T-cell (primary cell): ENCODE measurements around the gene FDX2. TPM values are rescaled to one million over a fixed set of nuclear protein-coding genes. Genes with fewer than 3 reads are reported as not detected.

Experiments used
- ATAC-seq, 4 experiments: fragments of 200-7000 bp in 3 of 4; fragments of 150-1000 bp in 1 of 4; cut with Tn5 transposase; replicated peaks in 1 of 4; 1 replicate in 3 of 4; 2 replicates in 1 of 4; pipeline ENCODE4 v1.10.0; 2021; ENCODE audit warnings: moderate library complexity in 3 of 4, mild to moderate bottlenecking in 2 of 4, moderate number of reproducible peaks in 1 of 4
- CTCF ChIA-PET, 2 donors: fragments of 300-600 bp; sonication (Branson Sonifier 250); formaldehyde crosslinking; loops; one replicate each; lab custom pipeline; 2022; ENCODE audit warnings: antibody characterized with exemption in 2 of 2; lab: Charles Lee
- POLR2A ChIA-PET, 2 donors: fragments of 300-600 bp; sonication (Branson Sonifier 250); formaldehyde crosslinking; loops; one replicate each; lab custom pipeline; 2022; ENCODE audit warnings: antibody characterized with exemption in 2 of 2; lab: Charles Lee
- DNase-seq, 35 experiments: peaks; one replicate each; pipeline versions ENCODE4 v3.0.0 to v3.0.0-alpha.2; 2013 to 2023
- H3K27ac ChIP-seq: one replicate; pipeline ENCODE4 v1.5.1; 2013; ENCODE audit warnings: low read length
- H3K27me3 ChIP-seq, 2 experiments: replicated peaks in 1 of 2; 1 replicate in 1 of 2; 2 replicates in 1 of 2; pipeline versions ENCODE4 v1.6.1 to v1.7.0; 2013; ENCODE audit warnings: low read length in 1 of 2, mixed read lengths in 1 of 2; ENCODE audit not compliant: control insufficient read depth in 2 of 2, insufficient read depth in 2 of 2; ENCODE audit errors: extremely low read depth in 1 of 2
- H3K36me3 ChIP-seq, 2 donors: 1 replicate in 1 of 2; 2 replicates in 1 of 2; pipeline versions ENCODE4 v1.6.1 to v1.7.0; 2013; ENCODE audit warnings: low read length in 1 of 2; ENCODE audit not compliant: control insufficient read depth in 2 of 2, insufficient read depth in 1 of 2; ENCODE audit errors: extremely low read depth in 1 of 2
- H3K4me1 ChIP-seq, 2 experiments: 1 replicate in 1 of 2; 2 replicates in 1 of 2; pipeline versions ENCODE4 v1.6.1 to v1.7.0; 2013; ENCODE audit warnings: low read length in 2 of 2, mixed read lengths in 1 of 2; ENCODE audit not compliant: insufficient read depth in 2 of 2, control insufficient read depth in 1 of 2; ENCODE audit errors: extremely low read depth in 1 of 2
- H3K4me3 ChIP-seq, 2 donors: 1 replicate in 1 of 2; 2 replicates in 1 of 2; pipeline versions ENCODE4 v1.5.1 to v1.7.0; 2013; ENCODE audit warnings: mild to moderate bottlenecking in 2 of 2, low read length in 1 of 2, moderate library complexity in 1 of 2; ENCODE audit not compliant: control insufficient read depth in 1 of 2; ENCODE audit errors: extremely low read depth in 1 of 2
- H3K9me3 ChIP-seq: 2 replicates; pipeline ENCODE4 v1.7.0; 2013
- H3K27ac Mint-ChIP-seq, 2 donors: one replicate each; pipeline ENCODE4 v1.8.0; 2020 to 2021; ENCODE audit warnings: mild to moderate bottlenecking in 2 of 2, mixed read lengths in 2 of 2
- H3K27me3 Mint-ChIP-seq, 2 donors: one replicate each; pipeline ENCODE4 v1.8.0; 2021 to 2022; ENCODE audit warnings: mixed read lengths in 2 of 2
- H3K36me3 Mint-ChIP-seq: one replicate; pipeline ENCODE4 v1.8.0; 2021; ENCODE audit warnings: mixed read lengths
- H3K4me1 Mint-ChIP-seq, 3 donors: one replicate each; pipeline ENCODE4 v1.8.0; 2020 to 2022; ENCODE audit warnings: mixed read lengths in 3 of 3, mild to moderate bottlenecking in 1 of 3
- H3K4me3 Mint-ChIP-seq, 3 donors: one replicate each; pipeline ENCODE4 v1.8.0; 2020 to 2022; ENCODE audit warnings: mild to moderate bottlenecking in 3 of 3, mixed read lengths in 3 of 3, moderate library complexity in 3 of 3
- H3K9me3 Mint-ChIP-seq, 3 donors: one replicate each; pipeline ENCODE4 v1.8.0; 2020 to 2022; ENCODE audit warnings: mixed read lengths in 3 of 3
- WGBS: methylation state at CpG from one replicate; pipeline ENCODE4 v1.1.5; 2013; ENCODE audit warnings: missing lambda C conversion rate; ENCODE audit not compliant: insufficient coverage; 5-methylcytosine and 5-hydroxymethylcytosine counted together
- total RNA-seq, 35 experiments: library from RNA in 6 of 35; stranded (reverse) in 6 of 35; fragments of 120-200 nt in 1 of 35; gene quantifications; one replicate each; pipeline versions ENCODE4 v1.2.1 to v1.2.4 and lab custom pipeline; 2013 to 2026

The FDX2 gene
- total RNA-seq, 5 donors from 2014 or later (not counting 1 experiment from before 2014, with no cell fraction given): 5.7 to 16.8 (median 11.4) TPM

DNA sequence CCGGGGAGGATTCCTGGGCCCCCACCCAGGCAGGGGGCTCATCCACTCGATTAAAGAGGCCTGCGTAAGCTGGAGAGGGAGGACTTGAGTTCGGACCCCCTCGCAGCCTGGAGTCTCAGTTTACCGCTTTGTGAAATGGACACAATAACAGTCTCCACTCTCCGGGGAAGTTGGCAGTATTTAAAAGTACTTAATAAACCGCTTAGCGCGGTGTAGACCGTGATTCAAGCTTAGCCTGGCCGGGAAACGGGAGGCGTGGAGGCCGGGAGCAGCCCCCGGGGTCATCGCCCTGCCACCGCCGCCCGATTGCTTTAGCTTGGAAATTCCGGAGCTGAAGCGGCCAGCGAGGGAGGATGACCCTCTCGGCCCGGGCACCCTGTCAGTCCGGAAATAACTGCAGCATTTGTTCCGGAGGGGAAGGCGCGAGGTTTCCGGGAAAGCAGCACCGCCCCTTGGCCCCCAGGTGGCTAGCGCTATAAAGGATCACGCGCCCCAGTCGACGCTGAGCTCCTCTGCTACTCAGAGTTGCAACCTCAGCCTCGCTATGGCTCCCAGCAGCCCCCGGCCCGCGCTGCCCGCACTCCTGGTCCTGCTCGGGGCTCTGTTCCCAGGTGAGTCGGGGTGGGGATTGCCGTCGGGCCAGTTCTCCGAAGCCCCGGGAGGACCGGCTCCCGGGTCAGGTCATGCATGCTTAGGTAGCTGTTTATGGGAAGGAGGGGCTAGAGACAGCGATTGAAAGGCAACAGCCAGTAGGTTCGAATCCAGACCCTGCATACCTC lies 45.0 kb downstream of the FDX2 start, which contains the start of gene ICAM1:
TSS of gene ICAM1 (plus strand) at position 505 of the 779 bp plus-strand sequence. CDS start at position 545, 40 bp downstream.
- no peaks in the 10 kb centered on the region for H3K9me3 Mint-ChIP-seq
- peaks cover 0 to 11% of the 10 kb centered on the region in 2 donors for H3K36me3 ChIP-seq
- H3K4me3 ChIP-seq: peak within 1 kb of the TSS; percentile 60 to 81
- ChIA-PET POLR2A (interaction anchor here in 1 of 2 donors (0.5 to 1.3 kb wide), 5 partner anchors 10 to 157 kb away, joined by 3 to 9 read pairs (median 4); no protein-coding TSS in a partner anchor), CTCF (interaction anchor here (0.5 to 4.7 kb wide), 21 partner anchors 9 to 536 kb away, joined by 3 to 75 read pairs (median 6); partner anchors contain the start of genes ICAM5 (in 1 of the 2), MRPL4 (in 1 of the 2), RAVER1 (in 1 of the 2) and TYK2 (in 1 of the 2))
- H3K9me3 ChIP-seq: no peaks in the 10 kb centered on the region
- H3K27me3 ChIP-seq: no peaks in the 10 kb centered on the region
- peak within 1 kb of the TSS; percentile 94 for H3K27ac ChIP-seq
- H3K27me3 Mint-ChIP-seq: no peaks in the 10 kb centered on the region
- H3K4me3 Mint-ChIP-seq: peak within 1 kb of the TSS; percentile 81 to 84 (median 81)
- peaks cover 3 to 36% of the 10 kb centered on the region in 2 experiments for H3K4me1 ChIP-seq
- peak within 1 kb of the TSS; percentile 82 to 87 for H3K27ac Mint-ChIP-seq
- H3K4me1 Mint-ChIP-seq: peaks cover 22 to 33% (median 27%) of the 10 kb centered on the region in 3 donors
- DNase-seq (peak in 34 of 35 experiments; percentile 46 to 84 (median 64)), ATAC-seq (peak; percentile 64 to 73 (median 69))
- under 1% methylated on average over 48 of the region's 51 CpGs for WGBS
- H3K36me3 Mint-ChIP-seq: peaks cover 7% of the 10 kb centered on the region

DNA sequence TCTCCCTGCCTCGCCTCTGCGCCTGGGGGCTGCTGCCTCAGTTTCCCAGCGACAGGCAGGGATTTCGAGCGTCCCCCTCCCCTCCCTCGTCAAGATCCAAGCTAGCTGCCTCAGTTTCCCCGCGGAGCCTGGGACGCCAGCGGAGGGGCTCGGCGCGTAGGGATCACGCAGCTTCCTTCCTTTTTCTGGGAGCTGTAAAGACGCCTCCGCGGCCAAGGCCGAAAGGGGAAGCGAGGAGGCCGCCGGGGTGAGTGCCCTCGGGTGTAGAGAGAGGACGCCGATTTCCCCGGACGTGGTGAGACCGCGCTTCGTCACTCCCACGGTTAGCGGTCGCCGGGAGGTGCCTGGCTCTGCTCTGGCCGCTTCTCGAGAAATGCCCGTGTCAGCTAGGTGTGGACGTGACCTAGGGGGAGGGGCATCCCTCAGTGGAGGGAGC lies 45.6 kb downstream of the FDX2 start:
- peaks cover 22 to 33% (median 27%) of the 10 kb centered on the region in 3 donors for H3K4me1 Mint-ChIP-seq
- Histone ChIP-seq H3K4me1 (peaks cover 3 to 36% of the 10 kb centered on the region in 2 experiments), H3K9me3 (no peaks in the 10 kb centered on the region), H3K4me3 (peak overlapping the region; percentile 60 to 81), H3K27me3 (no peaks in the 10 kb centered on the region), H3K27ac (peak overlapping the region; percentile 94), H3K36me3 (peaks cover 0 to 8% of the 10 kb centered on the region in 2 donors)
- POLR2A ChIA-PET: no interaction called here
- H3K36me3 Mint-ChIP-seq: peaks cover 7% of the 10 kb centered on the region
- WGBS: under 1% methylated on average over 32 of the region's 37 CpGs
- no peaks in the 10 kb centered on the region for H3K9me3 Mint-ChIP-seq
- CTCF ChIA-PET: interaction anchor here (0.9 to 4.7 kb wide), 11 partner anchors 10 to 142 kb away, joined by 4 to 75 read pairs (median 8); partner anchors contain the start of genes ICAM5 (in 1 of the 2), RAVER1 (in 1 of the 2) and TYK2 (in 1 of the 2)
- peak in 34 of 35 experiments; percentile 37 to 81 (median 61) for DNase-seq
- ATAC-seq: peak; percentile 41 to 66 (median 58)
- peak overlapping the region; percentile 82 to 87 for H3K27ac Mint-ChIP-seq
- H3K4me3 Mint-ChIP-seq: peak overlapping the region; percentile 81 to 84 (median 81)
- no peaks in the 10 kb centered on the region for H3K27me3 Mint-ChIP-seq

DNA sequence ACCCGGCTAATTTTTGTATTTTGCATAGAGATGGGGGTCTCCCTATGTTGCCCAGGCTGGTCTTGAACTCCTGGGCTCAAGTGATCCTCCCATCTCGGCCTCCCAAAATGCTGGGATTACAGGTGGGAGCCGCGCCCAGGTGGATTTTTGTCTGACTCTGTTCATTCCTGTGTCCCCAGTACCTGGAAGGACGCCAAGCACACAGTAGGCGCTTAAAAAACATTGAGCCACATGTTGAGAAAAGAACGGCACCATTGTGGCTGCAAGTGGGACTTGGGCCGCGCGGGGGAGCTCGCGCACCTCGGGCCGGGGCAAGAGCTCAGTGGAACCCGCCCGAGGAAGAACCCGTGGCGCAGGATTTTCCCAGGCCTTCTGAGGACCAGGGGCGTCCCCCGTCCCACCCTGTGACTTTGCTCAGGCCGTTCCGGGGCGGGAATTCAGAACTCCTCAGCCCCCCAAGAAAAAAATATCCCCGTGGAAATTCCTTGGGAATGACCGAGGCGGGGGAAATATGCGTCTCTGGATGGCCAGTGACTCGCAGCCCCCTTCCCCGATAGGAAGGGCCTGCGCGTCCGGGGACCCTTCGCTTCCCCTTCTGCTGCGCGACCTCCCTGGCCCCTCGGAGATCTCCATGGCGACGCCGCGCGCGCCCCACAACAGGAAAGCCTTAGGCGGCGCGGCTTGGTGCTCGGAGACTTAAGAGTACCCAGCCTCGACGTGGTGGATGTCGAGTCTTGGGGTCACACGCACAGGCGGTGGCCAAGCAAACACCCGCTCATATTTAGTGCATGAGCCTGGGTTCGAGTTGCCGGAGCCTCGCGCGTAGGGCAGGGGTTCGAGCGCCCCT lies 46.3 kb downstream of the FDX2 start:
- Histone ChIP-seq H3K4me1 (peaks cover 3 to 36% of the 10 kb centered on the region in 2 experiments), H3K4me3 (peak overlapping the region; percentile 60 to 81), H3K36me3 (peaks cover 0 to 1% of the 10 kb centered on the region in 2 donors), H3K9me3 (no peaks in the 10 kb centered on the region), H3K27me3 (no peaks in the 10 kb centered on the region), H3K27ac (peak overlapping the region; percentile 94)
- ATAC-seq (peak; percentile 67 to 74 (median 70)), DNase-seq (peak; percentile 60 to 92 (median 82))
- H3K9me3 Mint-ChIP-seq: no peaks in the 10 kb centered on the region
- H3K27me3 Mint-ChIP-seq: no peaks in the 10 kb centered on the region
- ChIA-PET CTCF (interaction anchor here (0.6 to 4.7 kb wide), 13 partner anchors 9 to 826 kb away, joined by 3 to 75 read pairs (median 6); partner anchors contain the start of gene TYK2 (in 1 of the 2)), POLR2A (interaction anchor here in 1 of 2 donors (0.6 to 1.0 kb wide), 2 partner anchors 9 to 411 kb away, joined by 4 to 13 read pairs; no protein-coding TSS in a partner anchor)
- 2% methylated on average over 55 of the region's 59 CpGs for WGBS
- H3K4me3 Mint-ChIP-seq: peak overlapping the region; percentile 81 to 84 (median 81)
- H3K36me3 Mint-ChIP-seq: peaks cover 3% of the 10 kb centered on the region
- peaks cover 22 to 30% (median 27%) of the 10 kb centered on the region in 3 donors for H3K4me1 Mint-ChIP-seq
- H3K27ac Mint-ChIP-seq: peak overlapping the region; percentile 82 to 87

DNA sequence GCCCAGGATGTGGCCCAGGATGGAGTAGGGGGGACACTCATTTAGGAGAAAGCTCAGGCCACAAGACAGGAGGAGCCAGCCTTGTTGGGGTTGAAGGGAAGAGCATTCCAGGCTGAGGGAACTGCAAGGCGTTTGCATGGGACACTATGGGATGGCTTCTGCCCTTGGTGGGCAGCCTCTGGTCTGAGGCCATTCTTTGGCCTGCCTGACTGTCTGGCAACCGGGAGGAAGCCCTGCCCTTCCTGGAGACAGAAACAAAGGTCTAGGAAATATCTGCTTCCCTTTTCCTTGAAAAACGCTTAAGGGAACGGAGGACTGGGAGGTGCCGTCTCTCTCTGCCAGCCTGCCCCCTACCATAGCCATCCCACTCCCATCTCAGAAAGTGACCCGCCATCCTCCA lies 47.7 kb downstream of the FDX2 start:
- H3K36me3 Mint-ChIP-seq: no peaks in the 10 kb centered on the region
- ChIA-PET POLR2A (no interaction called here), CTCF (interaction anchor here (0.5 to 4.7 kb wide), 6 partner anchors 8 to 166 kb away, joined by 3 to 75 read pairs (median 4); no protein-coding TSS in a partner anchor)
- H3K27ac Mint-ChIP-seq: no peak overlapping the region
- Histone ChIP-seq H3K36me3 (no peaks in the 10 kb centered on the region), H3K4me3 (no peak overlapping the region), H3K9me3 (no peaks in the 10 kb centered on the region), H3K4me1 (peaks cover 3 to 36% of the 10 kb centered on the region in 2 experiments), H3K27me3 (no peaks in the 10 kb centered on the region), H3K27ac (no peak overlapping the region)
- 84% methylated on average over 5 of the region's 6 CpGs for WGBS
- ATAC-seq (no peak), DNase-seq (no peak)
- H3K27me3 Mint-ChIP-seq: no peaks in the 10 kb centered on the region
- no peaks in the 10 kb centered on the region for H3K9me3 Mint-ChIP-seq
- peaks cover 16 to 30% (median 24%) of the 10 kb centered on the region in 3 donors for H3K4me1 Mint-ChIP-seq
- peak overlapping the region in 1 of 3 donors; percentile 37 for H3K4me3 Mint-ChIP-seq

DNA sequence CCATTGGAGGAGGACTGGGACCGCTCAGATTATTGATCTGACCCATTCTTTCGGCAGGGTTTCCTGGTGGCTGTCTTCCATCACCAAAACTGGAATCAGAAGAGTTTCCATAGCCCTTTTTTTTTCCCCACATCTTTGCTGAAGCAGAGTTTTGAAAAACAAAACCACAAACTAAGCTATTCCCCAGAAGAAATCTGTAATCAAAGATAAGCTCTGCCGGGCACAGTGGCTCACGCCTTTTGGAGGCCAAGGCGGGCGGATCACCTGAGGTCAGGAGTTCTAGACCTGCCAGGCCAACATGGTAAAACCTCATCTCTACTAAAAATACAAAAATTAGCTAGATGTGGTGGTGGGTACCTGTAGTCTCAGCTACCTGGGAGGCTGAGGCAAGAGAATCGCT lies 49.1 kb downstream of the FDX2 start:
- Mint-ChIP-seq H3K9me3 (no peaks in the 10 kb centered on the region), H3K27me3 (no peaks in the 10 kb centered on the region)
- CTCF ChIA-PET: interaction anchor here (0.6 to 1.9 kb wide), 6 partner anchors 93 to 400 kb away, joined by 3 to 9 read pairs (median 5); no protein-coding TSS in a partner anchor

More for the DNA sequence above, 49.1 kb downstream of the FDX2 start:
- Mint-ChIP-seq H3K36me3 (no peaks in the 10 kb centered on the region), H3K27ac (no peak overlapping the region), H3K4me1 (peaks cover 11 to 20% (median 19%) of the 10 kb centered on the region in 3 donors), H3K4me3 (no peak overlapping the region)
- ATAC-seq: no peak
- Histone ChIP-seq H3K27me3 (no peaks in the 10 kb centered on the region), H3K36me3 (no peaks in the 10 kb centered on the region), H3K4me3 (no peak overlapping the region), H3K27ac (no peak overlapping the region), H3K4me1 (peaks cover 3 to 25% of the 10 kb centered on the region in 2 experiments), H3K9me3 (no peaks in the 10 kb centered on the region)
- 100% methylated on average over 1 of the region's 7 CpGs for WGBS
- DNase-seq: no peak
- POLR2A ChIA-PET: interaction anchor here in 1 of 2 donors (0.7 kb wide), 1 partner anchor 384 kb away, joined by 5 read pairs; no protein-coding TSS in a partner anchor
